ENCODE data around the gene MRPL58.
"Not testable (repeated sequence)": the region's sequence is repeated elsewhere in the genome, so short reads cannot be mapped to it uniquely, and the experiment has no call there.

The MRPL58 gene

DNA sequence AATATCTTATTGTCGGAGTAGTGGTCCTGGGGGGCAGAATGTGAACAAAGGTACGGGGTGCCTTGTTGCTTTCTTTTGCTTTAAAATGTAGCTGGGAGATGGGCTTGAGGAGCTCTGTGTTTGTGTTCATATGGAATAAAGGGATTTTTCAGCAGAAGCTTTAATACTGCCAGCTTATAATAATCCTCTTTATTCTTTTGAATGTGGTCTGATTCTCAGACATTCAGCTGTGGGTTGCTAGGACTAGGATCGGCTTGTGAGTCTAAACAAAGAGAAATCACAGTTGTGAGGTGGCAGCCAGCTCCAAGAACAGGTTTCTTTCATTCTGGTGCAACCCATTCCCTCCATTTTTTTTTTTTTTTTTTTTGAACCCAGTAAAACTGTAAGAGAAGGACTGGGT is 7.2 kb downstream of the MRPL58 start:
- DNase-seq: no peak

GRCh38 chr17:75020331-75021110 is 8.1 kb downstream of the MRPL58 start:
- DNase-seq: no peak

DNA sequence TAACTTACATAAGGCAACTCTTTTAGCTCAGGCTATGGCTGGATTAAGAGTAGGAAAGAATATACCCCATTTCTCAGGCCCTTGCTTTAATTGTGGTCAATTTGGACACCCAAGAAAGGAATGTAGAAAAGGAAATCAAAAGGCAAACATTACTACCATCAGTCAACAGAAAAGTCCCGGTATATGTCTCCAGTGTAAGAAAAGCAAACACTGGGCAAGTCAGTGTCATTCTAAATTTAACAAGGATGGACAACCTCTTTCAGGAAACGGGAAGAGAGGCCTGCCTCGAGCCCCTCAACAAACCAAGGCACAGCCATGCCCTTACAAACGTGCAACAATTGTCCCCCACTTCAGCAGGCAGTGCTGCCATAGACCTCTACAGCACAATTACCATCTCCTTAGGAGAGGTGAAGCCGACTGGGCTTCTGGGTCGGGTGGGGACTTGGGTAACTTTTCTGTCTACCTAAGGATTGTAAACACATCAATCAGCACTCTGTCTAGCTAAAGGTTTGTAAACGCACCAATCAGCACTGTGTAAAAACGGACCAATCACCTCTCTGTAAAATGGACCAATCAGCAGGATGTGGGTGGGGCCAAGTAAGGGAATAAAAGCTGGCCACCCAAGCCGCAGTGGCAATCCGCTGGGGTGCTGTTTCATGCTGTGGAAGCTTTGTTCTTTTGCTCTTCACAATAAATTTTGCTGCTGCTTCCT is 12.4 kb downstream of the MRPL58 start:
- peak; percentile 34 for DNase-seq

- DNase-seq: not testable (repeated sequence)
These were observed 12.9 kb downstream of the MRPL58 start for GRCh38 chr17:75025398-75025734.

DNA sequence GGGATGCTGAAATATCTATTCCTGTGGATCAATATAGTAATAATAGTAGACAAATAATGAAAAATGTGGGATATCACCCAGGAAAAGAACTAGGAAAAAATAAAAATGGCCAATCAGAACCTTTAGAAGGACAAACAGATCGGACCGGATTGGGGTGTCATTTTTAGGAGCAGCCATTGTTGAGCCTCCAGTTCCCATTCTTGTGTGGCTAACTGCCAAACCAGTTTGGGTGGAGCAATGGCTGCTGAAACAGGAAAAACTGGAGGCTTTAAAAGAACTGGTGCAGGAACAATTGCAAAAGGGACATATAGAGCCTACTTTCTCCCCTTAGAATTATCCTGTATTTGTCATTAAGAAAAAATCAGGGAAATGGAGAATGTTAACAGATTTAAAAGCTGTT is 14.2 kb downstream of the MRPL58 start:
- DNase-seq: not testable (repeated sequence)

- no peak for DNase-seq
These were observed 17.7 kb downstream of the MRPL58 start for GRCh38 chr17:75030161-75030560.

DNA sequence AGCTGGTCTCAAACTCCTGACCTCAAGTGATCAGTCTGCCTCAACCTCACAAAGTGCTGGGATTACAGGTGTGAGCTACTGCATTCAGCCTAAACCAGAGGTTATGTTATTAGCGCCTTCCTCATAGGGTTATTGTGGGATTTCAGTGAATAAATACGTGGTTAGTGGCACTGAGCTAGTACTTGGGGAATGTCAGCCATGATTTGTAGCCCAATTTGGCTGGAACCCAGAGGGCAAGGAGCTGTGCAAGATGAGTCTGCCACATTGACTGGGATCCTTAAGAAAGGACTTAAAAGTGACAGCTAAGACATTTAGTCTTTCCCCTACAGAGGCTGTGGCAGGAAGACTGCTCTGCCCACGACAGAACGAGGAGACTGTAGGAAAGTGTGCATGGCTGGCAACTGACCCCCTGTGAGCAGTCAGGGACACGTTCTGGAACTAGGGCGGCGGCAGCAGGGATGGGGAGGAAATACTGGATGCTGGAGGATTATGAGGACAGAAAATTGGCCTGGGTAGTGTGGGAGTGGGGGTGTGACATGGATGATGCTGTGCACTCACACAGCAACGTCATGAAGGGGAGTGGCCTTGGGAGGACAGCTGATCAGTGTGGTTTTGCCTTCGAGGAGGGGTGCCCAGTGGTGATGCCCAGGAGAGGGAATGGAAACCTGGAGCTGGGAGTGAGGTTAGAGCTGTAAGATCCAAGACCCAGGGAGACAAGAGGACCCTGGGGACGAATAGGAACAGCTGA is 19.7 kb downstream of the MRPL58 start:
- DNase-seq: peak; percentile 63

DNA sequence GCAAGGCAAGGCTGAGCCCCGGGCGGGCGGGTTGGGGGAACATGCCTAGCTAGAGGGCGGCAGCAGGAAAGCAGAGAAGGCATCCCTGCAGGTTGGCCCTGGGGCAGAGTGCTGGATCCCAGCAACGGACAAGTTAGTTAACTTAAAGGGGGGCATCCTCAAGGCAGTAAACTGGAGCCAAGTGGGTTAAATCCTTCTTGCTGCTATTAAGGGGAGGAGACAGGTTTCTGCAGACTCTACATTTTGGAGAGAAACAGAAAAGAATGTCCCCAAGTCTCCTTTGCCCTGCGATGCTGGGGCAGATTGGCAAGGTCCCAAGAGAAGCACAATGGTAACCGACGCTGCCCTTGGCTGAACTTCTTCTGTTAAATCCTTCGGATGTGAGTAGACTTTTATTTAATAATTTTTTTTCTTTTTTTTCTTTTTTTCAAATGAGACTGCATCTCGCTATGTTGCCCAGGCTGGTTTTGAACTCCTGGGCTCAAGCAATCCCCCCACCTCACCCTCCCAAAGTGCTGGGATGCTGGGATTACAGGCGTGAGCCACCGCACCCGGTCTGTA is 20.3 kb downstream of the MRPL58 start:
- DNase-seq: no peak

DNA sequence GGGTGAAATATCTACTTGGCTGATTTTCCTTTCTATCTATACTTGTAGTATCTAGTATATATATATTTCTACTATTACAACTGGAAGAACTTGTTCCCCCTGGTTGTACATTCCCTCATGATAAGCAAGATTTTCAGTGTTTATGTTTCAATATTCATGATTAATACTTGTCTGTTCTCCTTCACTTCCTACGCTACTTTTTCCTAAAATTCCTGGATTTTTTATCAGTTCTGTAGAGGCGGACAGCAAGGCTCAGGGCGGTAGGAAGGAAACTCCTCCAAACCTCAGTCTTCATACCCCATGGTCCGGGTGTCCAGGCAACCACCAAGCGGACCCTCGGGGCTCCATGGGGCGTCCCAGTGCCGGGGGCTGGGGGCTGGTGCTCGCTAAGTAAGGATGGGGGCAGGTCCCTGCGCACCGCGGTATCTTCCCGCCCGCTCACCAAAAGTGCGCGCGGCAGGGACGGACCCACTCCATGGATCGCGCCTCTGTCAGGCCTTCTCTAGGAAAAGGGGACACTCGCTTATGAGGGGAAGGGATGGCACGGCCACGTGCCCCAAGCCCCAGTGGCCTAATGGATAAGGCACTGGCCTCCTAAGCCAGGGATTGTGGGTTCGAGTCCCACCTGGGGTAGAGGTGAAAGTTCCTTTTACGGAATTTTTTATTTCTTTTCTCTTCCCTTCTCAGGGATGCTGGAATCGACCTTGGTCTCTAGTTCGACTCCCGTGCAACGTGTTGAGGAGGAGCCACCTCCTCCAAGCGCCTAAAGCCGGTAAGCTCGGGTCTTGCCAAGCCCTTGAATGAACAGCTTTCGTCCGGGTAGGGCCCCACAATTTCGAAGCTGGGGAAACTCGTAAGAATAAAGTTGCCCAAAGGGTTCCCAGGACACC is 21.1 kb downstream of the MRPL58 start:
- DNase-seq: peak; percentile 79

GRCh38 chr17:75034236-75034908 is 21.9 kb downstream of the MRPL58 start:
- DNase-seq: peak; percentile 67

GRCh38 chr17:75036643-75037268 is 24.3 kb downstream of the MRPL58 start:
- DNase-seq: peak; percentile 98

GRCh38 chr17:75039238-75039637 is 26.8 kb downstream of the MRPL58 start:
- no peak for DNase-seq

DNA sequence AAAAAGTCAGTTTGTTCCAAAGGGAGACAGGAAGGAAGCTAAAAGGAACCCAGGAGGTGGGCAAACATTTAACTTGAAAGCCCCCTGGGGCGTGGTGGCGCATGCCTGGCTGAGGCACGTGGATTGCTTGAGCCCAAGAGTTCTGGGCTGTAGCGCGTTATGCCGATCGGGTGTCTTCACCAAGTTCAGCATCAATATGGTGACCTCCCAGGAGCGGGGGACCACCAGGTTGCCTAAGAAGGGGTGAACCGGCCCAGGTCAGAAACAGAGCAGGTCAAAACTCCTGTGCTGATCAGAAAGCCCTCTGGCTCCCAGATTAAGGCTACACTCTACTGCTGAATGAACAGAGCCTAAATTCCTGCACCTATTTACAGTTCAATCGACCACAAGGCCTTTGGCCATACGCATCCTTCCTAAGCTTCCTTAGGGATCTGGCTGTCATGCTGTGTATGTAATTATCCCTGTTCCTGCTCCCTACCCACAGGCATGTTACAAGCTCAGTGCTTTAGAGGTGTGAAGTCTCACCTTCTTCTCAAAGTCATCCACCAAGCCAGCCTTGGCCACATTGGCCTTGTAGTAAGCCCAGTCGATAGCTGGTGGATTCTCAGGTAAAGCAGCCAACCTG is 29.3 kb downstream of the MRPL58 start:
- no peak for DNase-seq

- DNase-seq: not testable (repeated sequence)
These were observed 31.3 kb downstream of the MRPL58 start for GRCh38 chr17:75043789-75044188.

DNA sequence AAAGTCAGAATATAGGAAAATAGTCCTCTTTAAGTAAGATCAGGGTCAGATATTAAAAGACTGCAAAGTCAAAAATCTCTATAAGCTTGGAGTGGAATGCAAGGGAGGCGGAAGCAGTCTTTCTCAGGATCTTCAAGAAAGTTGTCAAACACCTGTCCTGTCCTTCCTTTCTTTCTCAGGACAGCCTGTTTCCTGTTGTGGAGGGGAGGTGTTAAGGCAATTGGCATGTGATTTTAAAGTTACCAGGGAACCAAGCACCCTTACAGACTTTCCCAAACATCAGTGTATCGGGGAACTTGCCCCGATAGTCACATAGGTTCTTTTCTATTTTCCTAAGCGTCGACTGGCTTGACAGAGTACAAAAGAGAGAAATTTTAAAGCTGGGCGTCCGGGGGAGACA is 32.2 kb downstream of the MRPL58 start:
- DNase-seq: no peak

- not testable (repeated sequence) for DNase-seq
These were observed 33.5 kb downstream of the MRPL58 start for GRCh38 chr17:75045946-75046406.

DNA sequence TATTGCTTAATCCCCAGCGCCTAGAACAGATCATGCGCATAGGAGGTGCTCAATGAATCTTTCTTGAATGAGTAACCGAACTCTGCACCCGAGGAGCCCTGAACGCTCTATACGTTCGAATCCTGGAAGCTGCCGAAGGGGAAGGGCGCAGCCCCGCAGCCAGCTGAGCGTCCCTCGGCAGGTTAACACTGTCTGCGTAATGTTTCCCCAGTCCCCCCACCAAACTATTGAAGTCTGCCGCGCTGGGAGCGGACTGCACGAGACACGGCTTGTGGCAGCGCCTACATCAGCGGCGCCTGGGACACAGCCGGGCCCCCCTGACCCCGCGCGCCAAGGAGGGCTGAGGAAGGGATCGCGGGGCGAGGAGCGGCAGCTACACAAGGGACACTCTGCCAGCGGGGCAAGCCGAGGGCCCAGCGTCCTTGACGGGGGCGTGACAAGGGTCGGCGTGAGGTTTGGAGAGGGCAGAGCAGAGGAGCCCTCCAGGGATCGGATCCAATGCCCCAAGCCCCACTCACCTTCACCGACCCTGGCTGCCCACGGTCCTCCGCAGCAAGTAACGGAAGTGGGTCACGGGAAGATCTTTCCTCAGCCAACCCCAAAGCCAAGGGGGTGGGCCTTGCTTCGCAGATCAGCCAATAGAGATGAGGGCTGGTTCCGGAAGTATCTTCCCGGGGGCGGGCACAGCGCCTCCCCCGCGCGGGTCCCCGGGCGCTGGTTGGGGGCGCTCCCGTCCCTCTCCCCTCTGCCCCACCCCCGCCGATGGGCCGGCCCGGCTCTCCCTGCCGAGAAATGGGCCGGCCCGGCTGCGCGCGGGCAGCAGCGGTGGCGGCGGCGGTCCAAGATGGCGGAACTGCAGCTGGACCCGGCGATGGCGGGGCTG is 34.2 kb downstream of the MRPL58 start, which contains the start of the genes ATP5PD and KCTD2:
ATP5PD (minus strand) TSS at position 563 of the 883 bp plus-strand sequence. CDS start 4,319 bp downstream, outside the sequence.
KCTD2 (plus strand) TSS at position 819 of the 883 bp plus-strand sequence; CDS start at position 845, 26 bp downstream.
- DNase-seq: peak; percentile 91

DNA sequence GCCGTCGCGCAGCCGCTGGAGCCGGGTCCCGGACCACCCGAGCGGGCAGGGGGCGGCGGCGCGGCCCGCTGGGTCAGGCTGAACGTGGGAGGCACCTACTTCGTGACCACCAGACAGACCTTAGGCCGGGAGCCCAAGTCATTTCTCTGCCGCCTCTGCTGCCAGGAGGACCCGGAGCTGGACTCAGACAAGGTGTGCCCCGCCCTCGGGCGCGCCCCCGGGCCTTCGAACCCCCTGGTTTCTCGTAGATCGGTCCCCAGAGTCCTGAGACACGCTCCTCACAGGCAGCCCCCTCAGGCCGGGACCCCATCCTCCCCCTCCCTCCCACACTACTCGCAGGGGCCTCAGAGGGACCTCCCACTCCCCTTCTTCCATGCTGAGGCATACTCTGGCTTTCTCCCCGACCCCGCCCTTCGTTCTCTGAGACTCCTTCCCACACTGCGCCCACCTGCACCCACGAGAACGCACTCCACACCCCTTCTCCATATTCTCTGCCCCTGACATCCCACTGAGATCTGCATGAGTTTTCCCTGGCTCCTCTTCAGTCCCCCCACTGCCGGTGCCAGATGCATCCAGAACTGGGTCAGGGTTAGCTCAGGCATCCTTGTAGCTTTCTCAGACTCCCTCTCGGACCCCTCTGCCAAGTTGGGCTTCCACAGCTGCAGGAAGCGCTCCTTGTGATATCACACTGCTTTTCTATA is 35.1 kb downstream of the MRPL58 start:
- no peak for DNase-seq
